ENCODE measurements around the gene RANBP10. TPM values are rescaled to one million over a fixed set of nuclear protein-coding genes. Genes with fewer than 3 reads are reported as not detected.

The RANBP10 gene
- total and polyA plus RNA-seq, 9 of the 15 experiments (the other 6 are each of a cell fraction or from before 2014, with no cell fraction given) = 0.61 to 19.3 (median 5.9) TPM

DNA sequence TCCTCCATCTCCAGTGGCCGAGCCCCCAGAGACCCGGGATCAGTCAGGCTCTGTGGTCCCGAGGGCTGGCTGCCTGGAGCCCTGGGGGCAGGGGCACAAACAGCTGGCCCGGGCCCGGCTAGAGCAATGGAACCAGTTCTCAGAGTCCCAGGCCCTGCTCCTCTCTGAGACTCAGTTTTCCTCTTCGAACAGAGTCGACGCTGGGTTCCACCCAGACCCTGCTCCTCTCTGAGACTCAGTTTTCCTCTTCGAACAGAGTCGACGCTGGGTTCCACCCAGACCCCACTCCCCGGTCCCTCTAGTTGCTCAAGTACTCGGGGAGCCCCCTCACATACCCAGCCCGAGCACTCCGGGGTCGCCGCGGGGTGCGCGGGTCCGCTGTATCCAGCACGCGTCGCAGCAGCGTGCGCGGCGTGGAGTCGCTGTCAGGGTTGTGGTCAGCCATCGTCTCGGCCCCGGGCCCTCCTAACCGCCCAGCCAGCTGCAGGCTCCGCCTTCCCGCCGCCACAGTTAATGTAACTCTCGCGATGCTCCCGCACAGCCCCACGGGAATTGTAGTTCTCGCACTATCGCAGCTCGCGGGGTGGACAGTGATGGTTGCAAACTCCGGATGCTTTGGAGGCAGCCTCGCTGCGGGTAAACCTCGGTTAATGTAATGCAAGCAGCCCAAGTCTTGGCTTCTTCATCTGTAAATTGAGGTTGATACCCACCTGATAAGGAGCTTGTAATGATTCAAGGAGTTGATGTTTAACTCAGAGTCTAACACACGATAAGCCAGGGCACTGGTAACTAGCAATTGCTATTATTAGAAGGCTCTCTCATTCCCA lies 27.3 kb upstream of the RANBP10 start (continued):
- TF ChIP-seq, protein P1, sequence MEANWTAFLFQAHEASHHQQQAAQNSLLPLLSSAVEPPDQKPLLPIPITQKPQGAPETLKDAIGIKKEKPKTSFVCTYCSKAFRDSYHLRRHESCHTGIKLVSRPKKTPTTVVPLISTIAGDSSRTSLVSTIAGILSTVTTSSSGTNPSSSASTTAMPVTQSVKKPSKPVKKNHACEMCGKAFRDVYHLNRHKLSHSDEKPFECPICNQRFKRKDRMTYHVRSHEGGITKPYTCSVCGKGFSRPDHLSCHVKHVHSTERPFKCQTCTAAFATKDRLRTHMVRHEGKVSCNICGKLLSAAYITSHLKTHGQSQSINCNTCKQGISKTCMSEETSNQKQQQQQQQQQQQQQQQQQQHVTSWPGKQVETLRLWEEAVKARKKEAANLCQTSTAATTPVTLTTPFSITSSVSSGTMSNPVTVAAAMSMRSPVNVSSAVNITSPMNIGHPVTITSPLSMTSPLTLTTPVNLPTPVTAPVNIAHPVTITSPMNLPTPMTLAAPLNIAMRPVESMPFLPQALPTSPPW (CRISPR knock-in tag; IDR thresholded peaks at IDR 0.05) = 0 out of 2 replicates have a peak, but pooled peaks have one; percentile 29
- TF ChIP-seq, protein P2, sequence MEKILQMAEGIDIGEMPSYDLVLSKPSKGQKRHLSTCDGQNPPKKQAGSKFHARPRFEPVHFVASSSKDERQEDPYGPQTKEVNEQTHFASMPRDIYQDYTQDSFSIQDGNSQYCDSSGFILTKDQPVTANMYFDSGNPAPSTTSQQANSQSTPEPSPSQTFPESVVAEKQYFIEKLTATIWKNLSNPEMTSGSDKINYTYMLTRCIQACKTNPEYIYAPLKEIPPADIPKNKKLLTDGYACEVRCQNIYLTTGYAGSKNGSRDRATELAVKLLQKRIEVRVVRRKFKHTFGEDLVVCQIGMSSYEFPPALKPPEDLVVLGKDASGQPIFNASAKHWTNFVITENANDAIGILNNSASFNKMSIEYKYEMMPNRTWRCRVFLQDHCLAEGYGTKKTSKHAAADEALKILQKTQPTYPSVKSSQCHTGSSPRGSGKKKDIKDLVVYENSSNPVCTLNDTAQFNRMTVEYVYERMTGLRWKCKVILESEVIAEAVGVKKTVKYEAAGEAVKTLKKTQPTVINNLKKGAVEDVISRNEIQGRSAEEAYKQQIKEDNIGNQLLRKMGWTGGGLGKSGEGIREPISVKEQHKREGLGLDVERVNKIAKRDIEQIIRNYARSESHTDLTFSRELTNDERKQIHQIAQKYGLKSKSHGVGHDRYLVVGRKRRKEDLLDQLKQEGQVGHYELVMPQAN (IDR thresholded peaks at IDR 0.05; ENCODE audit: borderline replicate concordance) = peak; percentile 91
- TF ChIP-seq FOXK2 (conservative IDR thresholded peaks at IDR 0.05 in 1 of 2, IDR thresholded peaks at IDR 0.05 in 1 of 2; ENCODE audit: low read depth in 2 of 2) = 0 out of 4 replicates have a peak, but pooled peaks of 1 of the 2 experiments have one; percentile 28
- TF ChIP-seq, protein P3, sequence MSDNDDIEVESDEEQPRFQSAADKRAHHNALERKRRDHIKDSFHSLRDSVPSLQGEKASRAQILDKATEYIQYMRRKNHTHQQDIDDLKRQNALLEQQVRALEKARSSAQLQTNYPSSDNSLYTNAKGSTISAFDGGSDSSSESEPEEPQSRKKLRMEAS (CRISPR knock-in tag; IDR thresholded peaks at IDR 0.05) = peak; percentile 91
- no peak for TF ChIP-seq TSC22D4 (tag; IDR thresholded peaks at IDR 0.05)
- TF ChIP-seq TBL1XR1 (IDR thresholded peaks at IDR 0.05; ENCODE audit: low read length in 2 of 2) = peak in 1 of 2 experiments; percentile 79; a peak in 1 of 4 replicates
- no peak for TF ChIP-seq BRCA1 (IDR thresholded peaks at IDR 0.05)
- no peak for TF ChIP-seq BRCA1 (CRISPR knock-in tag; IDR thresholded peaks at IDR 0.05)
- TF ChIP-seq MBD2 (IDR thresholded peaks at IDR 0.05; ENCODE audit: borderline replicate concordance, low read depth) = peak; percentile 79
- peak; percentile 70; the same call in 1 of the 2 replicates for TF ChIP-seq CTBP1 (IDR thresholded peaks at IDR 0.05; ENCODE audit: borderline replicate concordance)
- TF ChIP-seq, protein P4, sequence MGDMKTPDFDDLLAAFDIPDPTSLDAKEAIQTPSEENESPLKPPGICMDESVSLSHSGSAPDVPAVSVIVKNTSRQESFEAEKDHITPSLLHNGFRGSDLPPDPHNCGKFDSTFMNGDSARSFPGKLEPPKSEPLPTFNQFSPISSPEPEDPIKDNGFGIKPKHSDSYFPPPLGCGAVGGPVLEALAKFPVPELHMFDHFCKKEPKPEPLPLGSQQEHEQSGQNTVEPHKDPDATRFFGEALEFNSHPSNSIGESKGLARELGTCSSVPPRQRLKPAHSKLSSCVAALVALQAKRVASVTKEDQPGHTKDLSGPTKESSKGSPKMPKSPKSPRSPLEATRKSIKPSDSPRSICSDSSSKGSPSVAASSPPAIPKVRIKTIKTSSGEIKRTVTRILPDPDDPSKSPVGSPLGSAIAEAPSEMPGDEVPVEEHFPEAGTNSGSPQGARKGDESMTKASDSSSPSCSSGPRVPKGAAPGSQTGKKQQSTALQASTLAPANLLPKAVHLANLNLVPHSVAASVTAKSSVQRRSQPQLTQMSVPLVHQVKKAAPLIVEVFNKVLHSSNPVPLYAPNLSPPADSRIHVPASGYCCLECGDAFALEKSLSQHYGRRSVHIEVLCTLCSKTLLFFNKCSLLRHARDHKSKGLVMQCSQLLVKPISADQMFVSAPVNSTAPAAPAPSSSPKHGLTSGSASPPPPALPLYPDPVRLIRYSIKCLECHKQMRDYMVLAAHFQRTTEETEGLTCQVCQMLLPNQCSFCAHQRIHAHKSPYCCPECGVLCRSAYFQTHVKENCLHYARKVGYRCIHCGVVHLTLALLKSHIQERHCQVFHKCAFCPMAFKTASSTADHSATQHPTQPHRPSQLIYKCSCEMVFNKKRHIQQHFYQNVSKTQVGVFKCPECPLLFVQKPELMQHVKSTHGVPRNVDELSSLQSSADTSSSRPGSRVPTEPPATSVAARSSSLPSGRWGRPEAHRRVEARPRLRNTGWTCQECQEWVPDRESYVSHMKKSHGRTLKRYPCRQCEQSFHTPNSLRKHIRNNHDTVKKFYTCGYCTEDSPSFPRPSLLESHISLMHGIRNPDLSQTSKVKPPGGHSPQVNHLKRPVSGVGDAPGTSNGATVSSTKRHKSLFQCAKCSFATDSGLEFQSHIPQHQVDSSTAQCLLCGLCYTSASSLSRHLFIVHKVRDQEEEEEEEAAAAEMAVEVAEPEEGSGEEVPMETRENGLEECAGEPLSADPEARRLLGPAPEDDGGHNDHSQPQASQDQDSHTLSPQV (IDR thresholded peaks at IDR 0.05) = no peak
- no peak for TF ChIP-seq XRCC5 (IDR thresholded peaks at IDR 0.05; ENCODE audit: low read depth, low read length)
- TF ChIP-seq ZBTB7A (IDR thresholded peaks at IDR 0.05; ENCODE audit: borderline replicate concordance, control insufficient read depth, low read depth, low read length) = peak; percentile 22; the same call in 1 of the 2 replicates
- TF ChIP-seq, protein P5, sequence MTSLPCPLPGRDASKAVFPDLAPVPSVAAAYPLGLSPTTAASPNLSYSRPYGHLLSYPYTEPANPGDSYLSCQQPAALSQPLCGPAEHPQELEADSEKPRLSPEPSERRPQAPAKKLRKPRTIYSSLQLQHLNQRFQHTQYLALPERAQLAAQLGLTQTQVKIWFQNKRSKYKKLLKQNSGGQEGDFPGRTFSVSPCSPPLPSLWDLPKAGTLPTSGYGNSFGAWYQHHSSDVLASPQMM (CRISPR knock-in tag; IDR thresholded peaks at IDR 0.05) = no peak
- TF ChIP-seq ZNF12 (CRISPR knock-in tag; IDR thresholded peaks at IDR 0.05) = peak; percentile 77; the same call in 1 of the 2 replicates
- 0 out of 2 replicates have a peak, but pooled peaks have one; percentile 57 for TF ChIP-seq SREBF1 (IDR thresholded peaks at IDR 0.05; ENCODE audit: borderline replicate concordance, low read depth, low read length)
- peak; percentile 44; the same call in 1 of the 2 replicates for TF ChIP-seq KLF13 (tag; IDR thresholded peaks at IDR 0.05; ENCODE audit: borderline replicate concordance, low read depth)
- TF ChIP-seq ZNF766 (CRISPR knock-in tag; conservative IDR thresholded peaks at IDR 0.05) = 0 out of 2 replicates have a peak, but pooled peaks have one; percentile 51
